Limb (tissue), 2 donors: Measurements from ENCODE around the gene ARPC1A.
"Not testable (repeated sequence)": the region's sequence is repeated elsewhere in the genome, so short reads cannot be mapped to it uniquely, and the experiment has no call there.

Experiments used
- DNase-seq, 2 donors: peaks; one replicate each; pipeline ENCODE4 v3.0.0-alpha.2; 2016; ENCODE audit errors: extremely low spot score in 2 of 2

ARPC1A gene

DNA sequence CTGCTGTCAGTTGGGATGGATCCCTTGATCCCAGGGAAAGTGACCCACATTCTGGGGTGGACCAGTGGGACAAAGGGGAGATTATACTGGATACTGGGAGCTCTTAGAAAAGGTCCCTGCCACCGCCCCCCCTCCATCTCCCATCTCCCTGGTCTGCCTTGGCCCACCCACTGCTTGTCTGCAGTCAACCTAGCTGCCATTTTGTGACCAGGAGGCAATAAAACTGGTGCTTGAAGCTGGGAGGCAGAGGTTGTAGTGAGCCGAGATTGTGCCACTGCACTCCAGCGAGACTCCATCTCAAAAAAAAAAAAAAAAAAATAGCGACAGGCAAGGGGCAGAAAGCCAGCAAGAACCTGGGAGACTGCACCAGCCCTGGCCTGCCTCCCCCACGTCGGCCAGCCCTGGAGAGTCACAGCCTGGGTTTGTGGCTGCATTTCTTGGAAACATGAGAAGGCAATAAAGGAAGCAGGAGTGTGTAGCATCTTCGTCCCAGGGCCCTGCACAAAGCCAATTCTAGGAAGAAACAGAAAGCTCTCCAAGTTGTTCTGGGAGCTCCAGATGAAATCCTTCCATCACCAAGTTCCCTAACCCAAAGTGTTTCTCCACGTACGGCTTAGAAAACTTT lies 44.2 kb downstream of the ARPC1A start:
- DNase-seq: peak in 1 of 2 donors; percentile 30

DNA sequence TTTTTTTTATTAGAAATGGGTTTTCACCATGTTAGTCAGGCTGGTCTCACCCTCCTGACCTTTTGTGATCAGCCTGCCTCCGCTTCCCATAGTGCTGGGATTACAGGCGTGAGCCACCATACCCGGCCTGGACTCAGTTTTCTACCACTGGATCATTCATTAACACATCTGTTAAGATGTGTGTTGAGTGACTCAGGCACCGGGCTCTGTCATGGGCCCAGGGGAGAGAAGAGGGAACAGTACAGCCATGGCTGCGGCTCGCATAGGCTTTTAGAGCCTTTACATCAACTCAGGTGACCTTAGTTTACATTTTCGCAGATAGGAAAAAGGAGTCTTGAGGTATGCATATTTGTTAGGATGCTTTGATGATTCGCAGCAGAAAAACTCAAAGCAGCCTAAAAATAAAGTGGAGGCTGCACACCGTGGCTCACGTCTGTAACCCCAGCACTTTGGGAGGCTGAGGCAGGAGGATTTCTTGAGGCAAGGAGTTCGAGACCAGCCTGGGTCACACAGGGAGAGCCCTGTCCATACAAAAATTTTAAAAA lies 45.8 kb downstream of the ARPC1A start:
- DNase-seq: no peak

DNA sequence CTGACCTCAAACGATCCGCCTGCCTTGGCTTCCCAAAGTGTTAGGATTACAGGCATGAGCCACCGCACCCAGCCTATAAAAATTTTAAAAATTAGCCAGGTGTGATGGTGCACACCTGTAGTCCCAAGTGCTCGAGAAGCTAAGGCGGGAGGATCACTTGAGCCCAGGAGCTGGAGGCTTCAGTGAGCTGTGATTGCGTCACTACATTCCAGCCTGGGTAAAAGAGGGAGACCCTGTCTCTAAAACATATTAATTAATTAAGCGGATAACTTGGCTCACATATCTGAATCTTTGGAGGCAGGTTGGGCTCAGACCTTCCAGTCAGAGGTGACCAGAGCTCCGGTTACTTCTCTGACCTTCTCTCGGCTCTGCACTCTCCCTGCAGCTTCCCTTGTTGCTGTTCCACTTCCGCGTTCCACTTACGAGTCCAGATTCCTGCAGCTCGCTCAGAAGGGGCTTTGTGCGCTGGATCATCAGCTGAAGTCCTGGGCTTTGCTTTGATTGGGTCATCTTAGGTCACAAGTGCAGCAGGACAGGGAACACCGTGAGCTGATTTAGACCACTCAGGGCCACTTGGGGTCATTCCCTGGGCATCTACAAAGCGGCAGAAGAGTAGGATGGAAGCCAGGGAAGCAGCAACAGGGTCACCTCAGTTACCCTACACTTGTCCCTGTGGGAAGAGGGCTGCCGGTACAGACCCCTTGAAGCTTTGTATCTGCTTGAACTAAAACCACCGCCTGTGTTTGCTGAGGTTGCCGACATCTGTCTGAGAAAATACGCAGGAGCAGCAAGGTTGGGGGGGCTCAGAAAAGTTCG lies 46.8 kb downstream of the ARPC1A start:
- peak in 1 of 2 donors; percentile 37 for DNase-seq

DNA sequence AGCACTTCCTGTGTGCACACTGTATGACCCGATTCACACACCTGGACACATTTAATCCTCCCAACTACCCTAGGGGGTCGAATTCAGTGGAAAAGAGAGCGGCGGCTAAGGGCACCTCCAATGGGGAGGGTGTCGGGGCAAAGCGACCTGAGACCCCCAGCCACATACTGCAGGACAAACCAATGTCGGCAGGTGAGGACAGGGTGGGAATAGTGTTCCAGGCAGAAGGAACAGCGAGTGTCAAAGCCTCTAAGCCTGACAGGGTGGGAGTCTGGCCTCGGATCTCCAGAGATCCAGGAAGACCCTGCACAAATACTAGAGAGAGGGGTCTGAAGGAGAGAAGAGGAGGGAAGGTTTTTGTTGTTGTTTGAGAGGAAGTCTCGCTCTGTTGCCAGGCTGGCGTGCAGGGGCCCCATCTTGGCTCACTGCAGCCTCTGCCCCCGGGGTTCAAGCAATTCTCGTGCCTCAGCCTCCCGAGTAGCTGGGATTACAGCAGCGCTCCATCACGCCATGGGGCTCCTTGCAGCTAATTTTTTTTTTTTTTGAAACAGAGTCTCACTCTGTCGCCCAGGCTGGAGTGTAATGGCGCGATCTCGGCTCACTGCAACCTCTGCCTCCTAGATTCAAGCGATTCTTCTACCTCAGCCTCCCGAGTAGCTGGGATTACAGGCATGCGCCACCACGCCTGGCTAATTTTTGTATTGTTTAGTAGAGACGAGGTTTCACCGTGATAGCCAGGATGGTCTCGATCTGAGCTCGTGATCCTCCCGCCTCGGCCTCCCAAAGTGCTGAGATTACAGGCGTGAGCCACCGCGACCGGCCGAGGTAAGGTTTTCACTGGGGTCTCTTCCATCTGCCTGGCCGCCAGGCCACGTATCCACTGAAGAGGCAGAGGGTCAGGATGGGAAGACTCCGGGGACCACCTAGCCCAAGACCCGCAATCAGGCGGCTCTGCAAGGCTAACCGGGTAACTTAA lies 47.7 kb downstream of the ARPC1A start:
- DNase-seq: no peak

DNA sequence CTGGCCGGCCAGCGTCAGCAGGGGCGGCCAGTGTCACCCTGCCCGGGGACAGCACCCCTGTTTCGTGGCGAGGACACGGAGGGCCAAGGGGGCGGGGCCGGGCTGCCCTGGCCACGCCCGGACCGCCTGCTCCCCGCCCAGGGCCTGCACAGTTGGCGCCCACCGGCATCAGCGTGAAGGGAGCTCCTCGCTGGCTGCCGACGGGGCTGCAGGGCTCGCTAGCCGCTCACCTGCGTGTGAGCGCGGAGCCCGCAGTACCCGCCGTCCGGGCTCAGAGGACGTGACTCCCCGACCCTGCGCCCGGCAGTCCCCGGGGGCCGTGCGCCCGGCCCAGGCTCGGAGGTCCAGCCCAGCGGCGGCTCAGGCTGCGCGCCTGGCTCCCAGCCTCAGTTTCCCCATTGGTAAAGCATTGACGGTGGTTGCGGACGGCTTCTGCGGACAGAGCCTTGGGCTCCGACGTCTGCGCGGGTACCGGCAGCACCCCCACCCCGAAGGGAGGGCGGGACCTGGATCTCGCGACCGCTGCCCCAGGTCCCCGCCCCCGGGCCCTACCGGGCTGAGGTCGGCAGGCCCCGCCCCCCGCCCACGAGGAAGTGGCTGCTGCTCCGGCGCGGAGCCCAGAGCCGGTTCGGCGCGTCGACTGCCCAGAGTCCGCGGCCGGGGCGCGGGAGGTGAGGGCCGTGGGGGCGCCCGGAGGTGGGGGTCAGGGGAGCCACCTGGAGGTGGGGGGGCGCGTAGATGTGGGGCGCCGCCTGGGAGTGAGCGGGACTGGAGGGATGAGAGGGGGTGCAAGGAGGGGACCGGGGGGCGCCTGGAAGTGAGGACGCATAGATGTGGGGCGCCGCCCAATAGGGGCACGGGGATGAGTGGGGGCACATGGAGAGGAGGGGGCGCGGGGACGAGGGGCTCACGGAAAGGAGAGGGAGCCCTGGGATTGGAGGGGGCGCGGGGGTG lies 48.7 kb downstream of the ARPC1A start, which contains the start of gene ARPC1B:
TSS of gene ARPC1B (plus strand) at position 620 of the 954 bp plus-strand sequence. CDS start 10,985 bp downstream, outside the sequence.
- DNase-seq: peak; percentile 26 to 81

DNA sequence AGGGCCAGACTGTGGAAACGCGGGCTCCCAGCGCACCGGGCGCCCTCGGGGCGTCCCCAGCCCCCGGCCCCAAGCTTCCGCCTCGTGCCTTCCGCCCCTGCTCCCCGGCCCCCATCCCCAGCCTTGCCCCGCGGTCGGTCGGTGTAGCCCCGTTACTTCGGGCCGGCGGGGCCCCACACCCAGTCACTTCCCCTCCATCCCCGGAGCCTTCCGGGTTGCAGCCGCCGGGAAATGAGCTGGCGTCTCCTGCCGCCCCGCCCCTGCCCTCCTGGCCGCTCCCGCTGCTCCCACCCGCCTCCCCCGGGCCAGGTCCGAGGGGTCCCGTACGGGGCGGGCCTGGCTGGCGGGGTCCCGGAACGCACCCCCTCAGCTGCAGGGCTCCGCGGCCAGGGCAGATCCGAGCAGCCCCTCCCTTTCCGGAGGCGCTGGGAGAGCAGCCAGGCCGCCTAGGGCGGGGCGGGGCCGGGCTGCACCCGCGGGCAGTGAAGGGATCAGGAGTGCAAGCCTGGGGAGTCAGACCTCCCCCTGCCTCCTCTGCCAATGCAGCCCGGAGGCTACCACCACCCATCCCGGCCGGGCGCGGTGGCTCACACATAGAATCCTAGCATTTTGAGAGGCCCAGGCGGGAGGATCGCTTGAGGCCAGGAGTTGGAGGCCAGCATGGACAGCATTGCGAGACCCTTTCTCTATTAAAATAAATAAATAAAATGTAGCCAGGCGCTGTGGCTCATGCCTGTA lies 49.5 kb downstream of the ARPC1A start:
- peak; percentile 36 to 81 for DNase-seq

DNA sequence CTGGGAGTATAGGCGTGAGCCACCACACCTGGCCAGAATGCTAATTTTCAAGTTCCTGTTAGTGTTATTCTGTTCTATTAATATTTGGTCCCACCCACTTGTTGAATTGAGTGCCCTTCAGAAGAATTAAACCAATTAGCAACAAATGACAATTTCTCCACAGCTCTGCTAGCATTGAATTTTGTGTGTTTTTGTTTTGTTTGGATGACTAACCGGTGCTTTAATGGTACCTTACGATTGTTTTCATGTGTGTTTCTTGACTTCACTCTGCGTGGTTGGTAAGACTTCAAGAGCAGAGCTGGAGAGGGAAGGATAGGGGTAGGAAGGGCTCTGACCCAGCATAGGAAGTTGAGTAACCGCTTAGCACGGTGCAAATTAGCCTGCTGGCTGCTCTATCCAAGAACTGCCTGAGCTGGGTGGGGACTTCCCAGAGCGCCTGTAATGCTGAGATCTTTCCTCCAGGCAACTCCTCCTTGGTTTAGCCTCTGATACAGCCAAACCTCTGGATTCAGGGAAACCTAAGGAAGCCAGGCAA lies 53.4 kb downstream of the ARPC1A start:
- peak in 1 of 2 donors; percentile 67 for DNase-seq

DNA sequence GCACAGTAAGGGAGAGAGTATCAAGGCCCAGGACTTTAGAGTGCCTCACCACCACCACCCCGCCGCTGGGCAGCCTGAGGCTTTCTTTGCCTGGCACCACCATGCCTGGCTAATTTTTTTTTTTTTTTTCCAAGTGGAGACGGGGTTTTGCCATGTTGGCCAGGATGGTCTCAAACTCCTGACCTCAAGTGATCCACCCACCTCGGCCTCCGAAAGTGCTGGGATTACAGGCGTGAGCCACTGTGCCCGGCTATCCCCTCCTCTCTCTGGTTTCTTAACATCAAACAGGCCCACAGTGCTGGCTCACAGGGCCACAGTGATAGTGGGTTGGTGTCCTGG lies 54.0 kb downstream of the ARPC1A start:
- DNase-seq: not testable (repeated sequence)

DNA sequence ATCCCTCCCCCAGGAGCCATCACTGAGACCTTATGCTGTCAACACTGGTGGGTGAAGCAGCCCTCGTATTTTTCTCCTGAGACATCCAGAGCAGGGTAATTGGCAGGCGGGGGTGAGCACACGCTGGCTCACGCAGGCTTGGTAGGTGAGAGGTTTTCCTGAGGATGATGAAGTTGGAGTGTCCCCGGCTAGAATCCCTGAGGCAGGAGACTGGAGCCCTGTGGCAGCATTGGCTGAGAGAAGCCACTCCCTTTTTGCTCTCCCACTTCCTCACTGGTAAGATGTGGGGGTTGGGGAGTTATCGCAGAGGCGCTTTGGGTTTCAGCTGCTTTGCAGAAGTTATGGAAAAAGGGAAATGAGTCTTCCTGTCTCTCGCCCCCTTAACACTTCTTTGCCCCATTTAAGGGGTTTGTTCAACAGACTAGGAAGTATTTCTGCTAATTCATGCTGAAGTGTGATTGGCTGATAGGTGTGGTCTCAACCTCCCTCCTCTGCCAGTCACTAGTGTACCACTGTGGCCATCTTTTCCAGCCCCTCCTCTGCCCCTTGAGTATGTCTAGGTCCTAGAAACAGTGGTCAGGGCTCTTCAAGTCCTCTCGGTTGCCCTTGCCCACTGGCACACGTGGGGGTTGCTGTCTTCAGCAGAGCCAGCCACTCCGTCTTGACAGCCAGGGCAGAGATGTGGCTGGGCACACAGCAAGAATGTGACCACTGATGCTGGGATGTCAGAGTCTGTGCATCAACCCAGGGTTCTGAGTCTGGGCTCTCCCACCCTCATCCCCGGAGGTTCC lies 54.5 kb downstream of the ARPC1A start:
- no peak for DNase-seq

DNA sequence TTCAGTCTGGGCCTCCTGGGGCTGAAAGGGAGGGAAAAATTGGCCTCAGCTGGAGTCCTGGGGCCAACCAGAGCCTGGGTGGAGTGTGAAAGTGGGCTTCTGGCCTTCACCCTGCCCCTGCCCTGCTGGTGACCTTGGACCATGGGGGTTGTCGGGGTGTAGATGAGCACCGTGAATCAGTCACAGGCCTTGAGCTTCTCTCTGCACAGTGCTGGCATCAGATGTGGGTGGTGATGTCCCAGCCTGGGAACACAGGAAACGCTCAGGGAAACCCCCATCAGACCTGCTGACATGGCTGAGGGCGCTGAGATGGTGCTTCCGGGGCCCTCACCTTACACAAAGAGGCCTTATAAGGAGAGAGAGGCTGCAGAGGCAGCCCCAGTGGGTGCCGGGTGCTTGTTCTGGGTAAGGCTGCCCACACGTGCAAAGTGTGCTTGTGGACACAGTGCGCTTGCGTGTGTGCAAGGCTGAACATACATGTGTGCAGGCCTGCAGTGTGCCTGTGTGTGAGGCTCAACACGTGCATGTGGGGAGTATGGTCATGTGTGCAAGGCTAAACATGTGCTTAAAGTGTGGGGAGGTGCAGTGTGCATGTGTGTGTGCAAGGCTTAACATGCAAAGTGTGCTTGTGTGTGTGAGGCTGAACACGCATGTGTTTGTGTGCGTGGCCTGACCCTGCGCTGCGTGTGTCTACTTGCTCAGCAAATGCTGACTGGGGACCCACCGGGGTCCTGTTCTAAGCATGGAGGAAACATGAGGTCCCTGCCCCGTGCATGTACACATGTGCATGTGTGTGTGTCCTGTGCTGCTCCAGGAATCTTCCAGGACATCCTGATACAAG lies 55.3 kb downstream of the ARPC1A start:
- no peak for DNase-seq

DNA sequence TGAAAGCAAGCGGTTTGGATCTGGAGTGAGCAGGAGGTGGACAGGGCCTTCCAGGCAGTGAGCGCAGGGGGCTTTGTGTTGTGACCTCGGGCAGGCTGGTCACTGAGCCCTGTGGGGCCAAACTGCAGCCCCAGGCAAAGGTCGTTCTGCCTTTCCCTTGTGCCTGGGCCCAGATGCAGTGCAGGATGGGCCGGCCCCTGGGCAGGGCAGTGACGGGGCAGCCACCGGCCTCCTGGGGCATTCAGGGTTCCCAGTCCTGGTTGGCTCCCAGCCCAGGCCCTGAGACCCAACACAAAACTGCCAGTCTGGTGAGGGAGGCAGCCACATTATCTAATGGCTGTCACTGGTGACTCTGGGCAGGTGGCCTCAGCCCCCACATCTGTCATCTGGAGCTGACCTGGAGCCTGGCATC lies 56.0 kb downstream of the ARPC1A start:
- DNase-seq: no peak

DNA sequence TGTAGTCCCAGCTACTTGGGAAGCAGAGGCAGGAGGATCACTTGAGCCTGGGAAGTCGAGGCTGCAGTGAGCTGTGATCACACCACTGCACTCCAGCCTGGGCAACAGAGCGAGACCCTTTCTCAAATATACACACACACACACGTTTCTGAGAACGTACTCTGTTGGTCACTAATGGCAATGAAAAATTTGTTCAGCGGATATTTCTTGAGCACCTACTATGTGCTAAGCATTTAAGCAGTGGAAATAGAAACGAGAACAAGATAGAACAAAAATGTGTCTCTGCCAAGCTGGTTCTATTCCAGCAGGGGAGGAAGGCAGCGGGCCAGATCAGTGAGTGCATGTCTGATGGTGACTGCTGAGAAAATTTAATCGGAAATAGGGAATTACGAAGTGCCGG lies 57.5 kb downstream of the ARPC1A start:
- no peak for DNase-seq

DNA sequence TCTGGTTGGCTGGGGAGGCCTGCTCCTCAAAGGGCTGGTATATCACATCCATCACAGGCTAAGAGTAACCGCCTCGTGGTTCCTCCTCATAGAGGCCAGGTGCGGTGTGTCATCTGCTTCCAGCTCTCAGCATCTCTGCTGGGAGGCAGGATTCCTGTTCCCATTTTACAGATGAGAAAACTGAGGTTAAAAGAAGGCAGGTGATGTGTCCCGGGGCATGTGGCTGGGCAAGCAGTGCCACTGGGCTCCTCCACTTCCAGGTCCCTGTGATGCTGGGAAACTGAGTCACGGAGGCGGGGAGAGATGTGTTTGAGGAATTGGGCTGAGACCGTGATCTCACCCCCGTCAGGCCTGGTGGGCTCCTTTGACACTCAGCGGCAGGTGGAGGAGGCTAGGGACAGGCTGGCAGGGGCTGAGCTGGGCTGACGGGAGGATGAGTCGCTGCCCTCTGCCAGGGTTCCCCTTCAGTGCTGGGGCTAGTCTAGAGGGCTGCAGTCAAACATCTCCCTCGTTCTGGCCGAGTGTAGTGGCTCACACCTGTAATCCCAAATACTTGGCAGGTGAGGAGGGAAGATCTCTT lies 58.2 kb downstream of the ARPC1A start:
- no peak for DNase-seq

DNA sequence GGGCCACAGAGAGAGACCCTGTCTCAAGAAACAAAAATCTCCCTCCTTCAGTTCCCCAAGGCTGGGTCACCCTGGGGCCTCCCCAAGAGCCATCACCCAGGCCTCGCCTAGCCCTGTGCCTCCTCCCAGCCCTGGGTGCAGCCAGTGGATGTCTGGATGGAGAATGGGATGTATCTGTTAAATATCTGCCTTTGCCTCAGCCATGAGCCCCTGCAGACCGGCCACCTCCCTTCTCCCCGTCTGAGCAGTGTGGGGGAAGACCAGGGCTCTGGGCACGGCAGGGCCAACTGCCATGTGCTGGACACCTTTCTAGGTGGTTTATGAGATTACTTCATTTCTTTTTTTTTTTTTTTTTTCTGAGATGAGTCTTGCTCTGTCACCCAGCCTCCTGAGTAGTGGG lies 58.8 kb downstream of the ARPC1A start:
- DNase-seq: no peak

DNA sequence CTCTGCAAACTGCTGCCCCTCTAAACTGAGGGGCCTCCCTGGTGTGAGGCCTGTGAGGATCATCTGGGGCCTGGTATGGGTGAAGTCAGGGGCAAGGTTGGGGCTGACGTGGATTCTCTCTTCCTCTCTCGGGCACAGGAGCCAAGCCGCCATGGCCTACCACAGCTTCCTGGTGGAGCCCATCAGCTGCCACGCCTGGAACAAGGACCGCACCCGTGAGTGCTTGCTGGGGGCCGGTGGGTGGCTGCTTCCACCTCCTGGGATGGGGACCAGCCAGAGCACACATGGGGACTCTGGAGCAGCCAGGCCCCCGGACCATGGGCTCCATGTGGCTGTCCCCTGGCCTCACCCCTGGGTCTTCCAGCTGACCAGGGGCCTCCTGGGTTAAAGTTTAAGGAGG lies 59.9 kb downstream of the ARPC1A start:
- DNase-seq: no peak

DNA sequence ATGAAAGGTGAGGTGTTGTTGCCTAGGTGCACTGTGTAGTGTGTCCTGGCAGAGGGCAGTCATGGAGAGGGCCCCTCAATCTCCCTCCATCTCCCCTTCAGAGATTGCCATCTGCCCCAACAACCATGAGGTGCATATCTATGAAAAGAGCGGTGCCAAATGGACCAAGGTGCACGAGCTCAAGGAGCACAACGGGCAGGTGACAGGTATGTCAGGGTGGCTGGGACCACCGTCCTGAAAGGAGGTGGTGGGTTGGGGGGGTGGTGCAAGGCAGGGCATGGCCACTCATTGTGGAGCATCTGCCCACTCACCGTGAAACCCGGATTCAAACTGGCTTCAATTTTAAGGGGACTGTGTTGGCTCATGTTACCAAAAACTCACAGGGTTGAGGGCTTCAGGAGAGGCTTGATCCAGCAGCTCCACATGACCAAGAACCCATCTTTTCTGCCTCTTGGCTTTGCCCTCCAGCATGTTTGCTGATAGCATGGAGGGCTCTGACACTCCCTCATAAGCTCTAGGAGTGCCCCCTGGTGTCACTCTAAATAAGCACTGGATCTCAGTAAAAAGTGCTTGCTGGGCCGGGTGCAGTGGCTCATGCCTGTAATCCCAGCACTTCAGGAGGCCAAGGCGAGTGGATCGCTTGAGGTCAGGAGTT lies 61.0 kb downstream of the ARPC1A start:
- DNase-seq: no peak

DNA sequence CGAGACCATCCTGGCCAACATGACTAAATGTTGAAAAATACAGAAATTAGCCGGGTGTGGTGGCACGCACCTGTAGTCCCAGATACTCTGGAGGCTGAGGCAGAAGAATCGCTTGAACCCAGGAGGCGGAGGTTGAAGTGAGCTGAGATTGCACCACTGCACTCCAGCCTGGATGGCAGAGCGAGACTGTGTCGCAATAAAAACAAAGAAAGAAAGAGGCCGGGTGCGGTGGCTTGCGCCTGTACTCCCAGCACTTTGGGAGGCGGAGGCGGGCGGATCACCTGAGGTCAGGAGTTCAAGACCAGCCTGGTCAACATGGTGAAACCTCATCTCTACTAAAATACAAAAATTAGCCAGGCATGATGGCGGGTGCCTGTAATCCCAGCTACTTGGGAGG lies 61.5 kb downstream of the ARPC1A start:
- not testable (repeated sequence) for DNase-seq
